Prostate gland (tissue), 2 donors: ENCODE measurements around the gene CNPY4.

Source experiments
- CTCF ChIP-seq, 4 experiments: fragments of 200-600 bp in 2 of 4; fragments of 450-650 bp in 2 of 4; sonication (generic) in 2 of 4; IDR thresholded peaks; 1 replicate in 3 of 4; 2 replicates in 1 of 4; pipeline ENCODE4 v1.5.1; 2016 to 2019; ENCODE audit warnings: antibody characterized with exemption in 4 of 4, mild to moderate bottlenecking in 2 of 4, moderate library complexity in 2 of 4
- POLR2AphosphoS5 ChIP-seq: sonication (generic); formaldehyde crosslinking; IDR thresholded peaks from one replicate; pipeline ENCODE4 v1.6.1; 2017; ENCODE audit warnings: antibody characterized with exemption

GRCh38 chr7:100074841-100075240 is 44.6 kb upstream of the CNPY4 start:
- TF ChIP-seq POLR2AphosphoS5 (no peak), CTCF (IDR thresholded peaks at IDR 0.05) (no peak)
